ENCODE data around the gene ITSN1.
"Not testable (repeated sequence)": the region's sequence is repeated elsewhere in the genome, so short reads cannot be mapped to it uniquely, and the experiment has no call there.

The ITSN1 gene

DNA sequence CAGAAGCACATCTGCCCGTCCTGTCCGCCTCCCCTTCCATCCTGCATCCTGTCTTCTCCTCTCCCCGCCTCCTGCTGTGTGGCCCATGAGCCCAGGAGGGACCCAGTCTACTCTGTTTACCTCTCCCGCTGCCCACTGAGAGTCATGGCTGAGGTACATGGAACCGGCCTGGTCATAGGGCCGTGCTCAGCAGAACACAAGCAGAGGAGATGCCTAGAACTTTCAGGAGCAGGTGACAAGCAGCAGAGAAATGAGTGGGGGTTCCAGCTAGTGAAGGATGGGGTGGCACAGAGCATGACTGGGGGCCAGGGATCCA lies 202.5 kb downstream of the ITSN1 start:
- no peak for DNase-seq

DNA sequence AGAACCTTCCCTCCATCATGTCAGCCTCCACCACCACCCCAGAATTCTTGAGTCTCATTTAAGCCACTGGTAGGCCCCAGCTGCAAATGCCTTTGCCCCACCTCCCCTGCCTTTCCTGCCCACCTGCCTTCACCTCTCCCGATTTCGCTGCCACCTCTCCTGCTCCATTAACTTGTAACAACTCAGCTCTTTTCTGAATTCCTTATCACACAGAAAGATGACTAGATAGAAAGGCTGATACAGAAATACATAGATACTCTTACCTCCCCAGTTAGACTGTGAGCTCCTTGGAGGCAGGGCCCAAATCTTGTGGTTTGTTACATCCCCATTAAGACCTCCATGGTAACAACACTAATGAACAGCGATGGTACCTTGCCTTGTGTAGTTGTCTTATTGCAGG lies 203.8 kb downstream of the ITSN1 start:
- DNase-seq = no peak

DNA sequence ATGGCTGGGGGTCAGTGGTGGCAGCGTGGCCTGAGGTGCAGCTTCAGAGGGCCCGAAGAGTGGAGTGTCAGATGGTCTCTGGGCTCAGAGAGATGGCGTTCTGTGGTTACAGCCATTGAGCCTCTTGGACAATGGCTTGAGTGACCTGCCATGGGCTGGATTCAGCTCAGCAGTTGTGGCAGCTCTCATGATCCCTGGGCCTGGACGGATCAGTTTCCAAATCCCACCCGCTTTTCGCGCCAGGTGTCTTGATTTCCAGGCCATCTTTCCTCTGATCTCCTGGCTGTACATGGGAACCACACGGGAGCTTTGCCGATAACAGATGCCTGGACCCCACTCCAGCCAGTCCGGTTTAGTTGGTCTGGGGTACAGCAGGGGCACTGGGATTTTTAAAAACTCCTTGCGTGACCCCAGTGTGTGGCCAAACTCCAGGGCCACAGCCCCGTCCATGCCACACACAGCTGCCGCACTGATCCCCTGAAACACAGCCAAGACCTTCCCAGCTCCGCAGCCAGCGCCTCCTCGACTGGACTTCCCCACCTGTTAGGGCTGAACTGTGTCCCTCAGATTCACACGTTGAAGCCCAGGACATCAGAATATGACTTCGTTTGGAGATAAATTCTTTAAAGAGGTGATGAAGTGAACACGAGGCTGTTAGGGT lies 205.4 kb downstream of the ITSN1 start:
- no peak for DNase-seq

DNA sequence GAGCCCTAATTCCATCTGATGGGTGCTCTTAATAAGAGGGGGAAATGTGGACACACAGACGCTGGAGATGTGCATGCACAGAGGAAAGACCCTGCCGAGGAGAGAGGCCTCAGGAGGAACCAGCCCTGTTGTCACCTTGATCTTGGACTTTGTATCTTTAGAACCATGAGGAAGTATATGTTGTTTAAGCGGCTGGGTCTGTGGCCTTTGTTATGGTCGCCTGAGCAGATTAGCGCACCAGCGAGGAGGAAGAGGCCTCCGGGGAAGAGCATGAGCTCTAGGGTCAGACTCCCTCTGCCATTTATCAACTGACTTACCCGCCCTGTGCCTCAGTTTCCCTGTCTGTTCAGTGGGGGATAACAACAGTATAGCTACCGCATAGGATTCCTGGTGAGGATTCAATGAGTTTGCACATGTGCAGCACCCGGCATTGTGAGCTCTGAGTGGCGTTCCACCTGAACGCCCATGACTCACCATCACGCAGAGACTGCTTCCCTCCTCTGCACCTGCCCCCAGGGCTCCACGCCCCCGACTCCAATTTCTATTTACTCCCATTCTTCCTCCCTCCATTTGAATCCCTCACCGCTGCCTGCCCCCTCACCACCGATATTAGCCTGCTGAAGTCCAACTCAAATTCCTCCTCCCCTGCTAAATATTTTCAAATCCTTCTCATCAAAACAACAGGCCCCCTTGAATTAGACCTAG lies 206.1 kb downstream of the ITSN1 start:
- no peak for DNase-seq

DNA sequence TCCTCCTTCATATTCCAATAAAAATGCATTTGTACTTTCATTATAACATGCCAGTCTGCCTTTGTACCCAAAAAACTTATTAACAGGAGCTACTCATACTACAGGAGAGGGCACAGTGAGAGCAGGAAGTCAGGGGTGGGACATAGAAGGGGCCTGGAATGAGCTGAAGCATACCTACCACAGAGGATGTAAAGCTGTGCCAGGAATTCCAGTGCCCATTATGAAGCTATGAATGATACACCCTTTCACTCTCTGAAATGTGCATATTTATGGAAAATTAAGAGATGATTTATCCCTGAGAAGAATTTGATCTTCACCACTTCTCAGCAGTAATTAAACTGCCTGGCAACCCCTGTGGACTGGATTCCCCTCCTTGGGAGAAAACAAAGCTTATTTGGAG lies 207.5 kb downstream of the ITSN1 start:
- DNase-seq = no peak

DNA sequence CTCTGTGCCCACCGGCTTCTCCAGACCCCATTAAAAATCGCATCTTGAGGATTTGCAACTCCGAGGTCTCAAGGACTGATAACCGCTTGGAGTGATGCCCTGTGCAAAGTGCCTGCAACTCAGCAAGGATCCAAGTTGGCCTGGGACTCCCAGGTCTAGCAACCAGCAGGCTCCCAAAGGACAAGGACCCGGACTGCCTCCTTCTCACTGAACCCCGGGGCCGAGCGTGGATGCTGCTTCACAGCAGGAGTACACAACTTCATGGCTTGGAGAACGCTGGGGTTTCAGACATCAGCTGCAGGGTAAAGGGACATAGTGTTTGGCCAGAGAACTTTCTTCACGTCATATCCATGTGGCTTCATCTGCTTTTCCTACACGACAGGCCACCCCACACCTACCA lies 208.1 kb downstream of the ITSN1 start:
- DNase-seq = no peak

DNA sequence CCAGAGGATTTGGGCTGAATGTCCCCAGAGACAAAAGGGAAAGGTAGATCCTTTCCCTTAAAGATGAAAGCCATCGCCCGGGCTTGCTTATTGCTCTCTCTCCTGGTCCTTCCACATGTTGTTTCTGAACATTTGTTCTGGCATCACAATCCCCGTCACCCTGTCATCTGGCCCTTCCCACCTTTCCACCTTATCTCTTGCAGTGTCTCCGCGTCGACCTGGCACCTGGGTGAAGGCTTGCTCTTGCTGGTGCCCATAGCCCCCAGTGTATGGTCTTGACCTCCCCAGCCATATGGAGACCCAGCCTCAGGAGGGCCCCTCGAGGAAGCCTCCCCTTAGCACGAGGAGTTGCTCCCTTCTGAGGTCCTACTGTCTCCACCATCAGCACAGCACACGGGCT lies 208.7 kb downstream of the ITSN1 start:
- no peak for DNase-seq

DNA sequence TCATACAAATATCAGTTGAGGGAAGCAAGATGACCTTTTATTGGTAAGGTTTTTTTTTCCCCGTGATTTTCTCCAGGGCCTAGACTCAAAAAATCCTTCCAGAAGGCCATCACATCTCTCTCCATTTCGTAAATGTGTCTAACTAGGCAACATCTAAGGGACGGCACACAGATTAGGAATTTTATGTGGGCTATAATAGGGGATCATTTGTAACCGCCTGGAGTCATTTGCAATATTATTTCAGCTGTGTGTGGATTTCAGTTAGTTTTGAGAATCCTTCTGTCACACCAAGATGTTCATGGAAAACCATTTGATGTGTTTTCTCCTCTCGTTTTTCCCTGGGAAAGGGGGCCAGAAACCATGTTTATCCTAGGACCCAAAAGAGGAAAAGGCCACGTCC lies 210.2 kb downstream of the ITSN1 start:
- no peak for DNase-seq

DNA sequence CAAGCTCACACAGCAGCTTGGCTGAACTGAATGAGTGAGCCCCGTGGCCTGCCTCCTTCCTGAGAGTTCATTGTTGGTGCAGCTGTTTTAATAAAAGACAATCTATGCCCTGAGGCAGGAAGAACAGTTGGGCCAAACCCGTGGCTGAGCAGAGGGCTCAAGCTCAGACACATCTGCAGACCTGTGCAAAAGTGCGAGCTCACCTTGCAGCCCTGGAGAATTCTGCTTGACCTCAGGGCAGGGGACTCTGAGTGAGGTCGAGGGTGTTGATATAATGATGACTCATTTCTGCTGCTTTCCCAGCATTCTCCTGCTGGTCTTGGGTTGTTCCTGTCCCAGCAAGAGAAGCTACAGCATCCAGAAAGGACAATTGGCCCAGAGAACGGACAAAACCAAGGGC lies 212.3 kb downstream of the ITSN1 start:
- no peak for DNase-seq

DNA sequence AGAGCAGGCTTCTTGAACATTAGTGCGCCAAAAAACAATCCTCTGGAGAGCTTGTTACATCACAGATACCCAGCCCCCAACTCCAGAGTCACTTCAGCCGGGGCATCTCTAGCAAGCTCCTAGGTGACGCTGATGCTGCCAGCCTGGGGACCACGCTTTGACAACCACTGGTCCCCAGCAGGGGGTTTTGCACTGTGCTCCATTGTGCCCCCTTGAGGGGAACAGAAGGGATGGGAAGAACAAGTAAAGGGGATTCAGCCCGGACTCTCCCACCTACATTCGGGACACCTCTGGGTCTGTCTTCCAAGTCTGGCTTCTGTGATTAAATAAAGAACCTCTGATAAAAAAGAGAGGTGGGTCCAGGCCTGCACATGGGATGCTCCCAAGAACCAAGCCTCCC lies 212.9 kb downstream of the ITSN1 start:
- DNase-seq = peak in 1 of 2 experiments; percentile 18

DNA sequence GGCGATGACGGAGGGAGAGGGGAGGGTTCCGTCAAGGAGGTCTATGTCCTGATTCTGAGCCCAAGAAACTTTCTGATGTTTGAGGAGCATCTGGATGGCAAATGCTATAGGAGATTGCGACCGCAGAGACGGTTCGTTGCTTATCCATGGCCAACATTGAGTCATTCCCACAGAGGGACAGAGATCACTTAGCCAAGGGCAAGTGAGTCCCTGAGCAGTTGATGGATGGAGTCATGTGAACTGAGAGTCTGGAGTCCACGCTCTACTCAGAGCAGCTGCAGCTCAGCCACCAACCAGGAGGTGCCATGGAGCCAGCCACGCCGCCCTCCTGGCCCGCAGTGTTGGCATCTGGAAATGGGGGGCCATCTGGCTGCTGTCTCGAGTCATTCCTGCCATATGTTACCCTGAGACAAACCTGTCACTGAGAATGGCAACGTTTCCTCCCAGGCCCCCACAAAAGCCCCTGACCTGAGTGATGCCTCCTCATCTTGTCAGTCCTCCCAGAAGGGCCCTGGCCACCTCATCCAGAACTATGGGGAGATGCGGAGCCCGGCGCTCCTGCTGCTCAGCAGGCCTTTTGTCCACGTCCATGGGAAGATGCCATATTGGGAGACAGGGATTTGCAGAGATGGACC lies 214.7 kb downstream of the ITSN1 start:
- DNase-seq = no peak

DNA sequence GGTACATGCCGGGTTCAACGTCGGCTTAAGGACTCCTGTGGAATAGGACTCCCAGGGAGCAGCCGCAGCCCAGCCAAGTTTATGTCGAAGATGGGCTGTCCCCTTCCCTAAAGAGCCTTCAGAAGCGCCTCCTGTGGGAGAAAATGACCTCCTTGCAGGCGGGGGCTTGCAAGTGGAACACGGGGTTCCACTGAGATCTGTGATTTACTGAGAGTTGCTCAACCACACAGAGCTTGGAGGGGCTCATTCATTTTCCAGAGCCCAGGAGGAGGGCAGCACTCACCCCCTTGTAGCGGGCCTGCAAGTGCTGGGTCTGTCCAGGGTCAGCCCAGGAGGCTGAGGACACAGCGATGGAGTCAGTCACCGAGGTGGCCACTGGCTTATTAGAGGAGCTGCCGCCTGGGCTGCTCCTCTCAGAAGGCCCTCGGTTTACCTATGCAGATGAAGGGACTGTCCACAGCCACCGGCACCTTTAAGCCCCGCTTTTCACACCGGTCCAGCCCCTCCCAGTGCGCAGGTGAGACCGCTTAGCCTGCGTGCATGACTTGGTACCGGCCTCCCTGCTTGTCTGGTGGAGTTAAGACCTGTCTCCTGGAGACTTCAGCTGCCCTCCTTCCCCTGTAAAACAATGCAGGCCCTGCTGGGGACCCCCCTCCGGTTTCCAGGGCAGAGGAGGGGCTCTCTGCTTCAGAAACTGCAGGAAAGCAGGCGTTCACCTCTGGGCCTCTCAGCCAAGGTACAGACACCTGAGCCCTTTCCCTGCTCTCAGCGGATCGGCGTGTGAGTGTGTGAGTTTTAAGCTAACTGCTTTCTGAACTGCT lies 215.8 kb downstream of the ITSN1 start:
- DNase-seq = no peak

DNA sequence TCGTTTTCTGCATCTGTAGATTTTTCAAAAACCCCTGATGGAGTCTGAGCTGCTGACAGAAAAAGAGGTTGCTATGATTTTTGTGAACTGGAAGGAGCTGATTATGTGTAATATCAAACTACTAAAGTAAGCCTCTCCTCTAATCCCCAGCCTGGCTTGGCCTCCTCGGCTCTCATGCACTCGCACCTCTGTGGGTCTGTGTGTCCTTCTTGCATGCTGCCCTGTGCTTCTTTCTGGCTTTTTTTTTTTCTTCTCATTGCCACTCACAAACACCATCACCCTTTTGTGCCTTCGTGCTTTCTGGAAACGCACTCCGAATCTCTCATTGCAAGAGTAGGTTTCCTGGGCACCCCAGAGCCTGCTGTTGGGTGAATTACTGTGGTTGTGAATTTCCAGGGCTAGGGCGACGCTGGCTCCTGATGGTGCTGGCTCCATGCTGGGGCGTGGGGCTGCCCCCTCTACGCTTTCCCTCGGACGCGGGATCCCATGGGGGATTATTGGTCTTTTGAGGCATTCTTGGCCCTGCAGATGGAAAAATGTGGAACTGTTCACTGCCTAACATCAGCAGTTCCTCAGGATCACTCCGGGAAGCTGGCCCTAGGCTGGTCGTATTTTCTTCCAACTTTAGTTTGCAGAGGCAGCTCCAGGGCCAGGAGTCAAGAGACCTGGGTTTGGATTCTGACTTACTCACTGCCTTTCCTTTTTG lies 216.5 kb downstream of the ITSN1 start:
- DNase-seq = no peak

DNA sequence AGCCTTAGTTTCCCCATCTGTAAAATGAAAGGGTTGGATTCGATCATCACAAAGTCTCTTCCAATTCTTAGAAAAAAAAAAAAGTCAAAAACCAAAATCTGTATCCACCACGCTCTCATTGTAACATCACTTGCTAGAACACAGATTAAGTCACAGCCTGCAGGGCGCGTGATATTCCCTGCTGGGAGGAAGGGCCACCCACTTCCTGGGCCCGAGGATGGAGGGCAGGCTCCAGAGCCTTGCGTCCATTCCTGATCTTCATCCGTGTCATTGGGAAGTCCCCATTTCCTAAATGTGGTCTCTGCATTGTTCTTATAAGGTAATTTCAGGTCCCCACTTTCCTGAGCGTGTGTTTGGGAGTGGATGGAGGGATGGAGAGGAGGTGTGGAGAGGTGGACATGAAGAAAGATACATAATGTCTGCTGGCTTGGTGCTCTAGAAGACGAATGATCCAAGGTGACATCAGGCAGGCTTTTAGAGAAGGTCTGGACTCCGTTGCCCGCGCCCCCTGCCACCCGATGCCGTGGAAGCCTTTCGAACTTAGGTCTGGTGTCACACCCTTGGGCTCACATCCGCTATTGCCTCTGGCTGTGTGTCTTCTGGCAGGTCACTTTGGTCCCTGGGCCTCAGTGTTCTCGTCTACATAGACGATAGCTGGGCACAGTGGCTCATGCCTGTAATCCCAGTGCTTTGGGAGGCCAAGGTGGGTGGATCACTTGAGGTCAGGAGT lies 217.2 kb downstream of the ITSN1 start:
- DNase-seq = no peak

DNA sequence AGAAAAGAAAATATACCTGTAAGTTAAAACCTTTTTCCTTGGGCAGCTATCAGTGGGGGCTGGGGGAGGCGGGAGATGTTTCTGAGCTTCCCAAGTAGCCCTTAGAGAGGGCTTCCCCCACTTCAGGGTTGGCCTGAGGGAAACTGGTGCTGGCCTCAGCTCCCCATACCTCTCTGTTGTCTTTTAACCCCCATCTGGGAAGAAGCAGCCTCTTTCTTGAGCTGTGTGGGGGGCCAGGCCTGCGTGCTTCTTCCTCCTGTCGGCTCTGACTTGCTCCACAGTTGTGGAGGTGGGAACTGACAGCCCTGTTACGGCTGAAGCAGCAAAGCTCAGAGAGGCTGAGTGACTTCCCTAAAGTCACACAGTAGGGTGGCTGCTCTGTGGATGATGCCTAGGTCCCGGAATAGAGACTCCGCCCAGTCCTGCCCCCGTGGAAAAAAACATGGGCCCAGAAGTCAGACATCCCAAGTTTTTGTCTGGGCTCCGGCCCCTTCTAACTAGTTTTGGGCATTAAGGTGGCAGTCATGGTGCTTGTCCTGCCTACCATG lies 218.1 kb downstream of the ITSN1 start:
- DNase-seq = no peak

DNA sequence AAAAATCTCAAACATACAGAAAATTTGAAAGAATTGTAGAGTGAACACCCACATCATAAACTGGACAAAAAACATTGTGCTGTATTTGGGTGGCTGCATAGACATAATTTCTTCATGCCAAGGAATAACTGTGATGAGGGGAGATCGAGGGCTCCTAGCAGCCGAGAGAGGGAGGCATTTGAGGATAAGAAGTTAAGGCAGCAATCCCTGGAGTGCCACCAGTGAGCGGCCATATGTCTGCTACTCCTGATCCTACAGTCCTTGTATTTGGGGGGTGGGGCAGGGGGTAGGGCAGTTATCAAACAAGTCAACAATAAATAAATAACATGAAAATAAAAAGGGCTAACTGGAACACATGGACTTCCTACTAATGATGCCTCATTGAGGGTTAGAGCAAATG lies 218.8 kb downstream of the ITSN1 start:
- no peak for DNase-seq

DNA sequence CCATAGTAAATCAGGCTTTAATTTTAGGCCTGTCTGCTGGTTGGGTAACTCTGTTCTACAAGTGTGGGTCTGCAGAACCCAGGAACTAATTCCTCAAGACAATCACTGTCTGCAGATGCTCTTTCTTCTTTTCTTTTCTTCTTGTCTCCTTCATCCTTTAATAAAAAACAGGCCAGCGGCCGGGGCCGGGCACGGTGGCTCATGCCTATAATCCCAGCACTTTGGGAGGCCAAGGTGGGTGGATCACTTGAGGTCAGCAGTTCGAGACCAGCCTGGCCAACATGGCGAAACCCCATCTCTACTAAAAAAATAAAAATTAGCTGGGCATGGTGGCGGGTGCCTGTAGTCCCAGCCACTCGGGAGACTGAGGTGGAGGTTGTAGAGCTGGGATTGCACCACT lies 220.9 kb downstream of the ITSN1 start:
- not testable (repeated sequence) for DNase-seq

DNA sequence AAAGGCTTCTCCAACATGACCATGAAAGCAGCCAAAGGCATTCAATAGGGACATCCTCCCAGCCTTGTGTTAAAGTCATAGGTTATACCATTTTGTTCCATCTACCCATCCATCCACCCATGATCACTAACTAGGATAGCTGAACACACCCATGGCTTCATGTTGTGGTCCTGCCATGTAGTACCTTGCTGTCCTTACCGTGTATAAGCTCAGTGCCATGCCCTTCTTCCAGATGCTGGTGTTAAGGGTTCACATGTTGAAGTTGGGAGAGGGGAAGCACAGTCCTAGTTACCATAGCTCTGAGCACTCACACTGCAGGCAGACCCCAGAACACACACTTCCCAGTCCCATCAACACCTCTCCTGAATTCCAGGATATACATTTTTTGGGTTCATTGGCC lies 221.8 kb downstream of the ITSN1 start:
- no peak for DNase-seq

DNA sequence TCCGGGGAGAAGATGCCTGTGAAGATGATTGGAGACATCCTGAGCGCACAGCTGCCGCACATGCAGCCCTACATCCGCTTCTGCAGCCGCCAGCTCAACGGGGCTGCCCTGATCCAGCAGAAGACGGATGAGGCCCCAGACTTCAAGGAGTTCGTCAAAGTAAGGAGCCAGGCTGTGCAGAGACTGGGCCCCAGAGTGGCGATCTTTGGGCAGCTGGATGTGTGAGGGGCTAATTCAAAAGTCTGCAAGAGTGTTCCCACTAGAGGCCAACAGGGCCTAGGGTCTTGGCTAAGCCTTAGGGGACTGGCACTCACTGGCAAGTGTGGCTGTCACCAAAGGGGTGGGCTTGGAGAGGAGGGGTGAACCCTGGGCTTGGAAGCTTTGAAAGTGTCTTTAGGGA lies 222.9 kb downstream of the ITSN1 start:
- DNase-seq = no peak

DNA sequence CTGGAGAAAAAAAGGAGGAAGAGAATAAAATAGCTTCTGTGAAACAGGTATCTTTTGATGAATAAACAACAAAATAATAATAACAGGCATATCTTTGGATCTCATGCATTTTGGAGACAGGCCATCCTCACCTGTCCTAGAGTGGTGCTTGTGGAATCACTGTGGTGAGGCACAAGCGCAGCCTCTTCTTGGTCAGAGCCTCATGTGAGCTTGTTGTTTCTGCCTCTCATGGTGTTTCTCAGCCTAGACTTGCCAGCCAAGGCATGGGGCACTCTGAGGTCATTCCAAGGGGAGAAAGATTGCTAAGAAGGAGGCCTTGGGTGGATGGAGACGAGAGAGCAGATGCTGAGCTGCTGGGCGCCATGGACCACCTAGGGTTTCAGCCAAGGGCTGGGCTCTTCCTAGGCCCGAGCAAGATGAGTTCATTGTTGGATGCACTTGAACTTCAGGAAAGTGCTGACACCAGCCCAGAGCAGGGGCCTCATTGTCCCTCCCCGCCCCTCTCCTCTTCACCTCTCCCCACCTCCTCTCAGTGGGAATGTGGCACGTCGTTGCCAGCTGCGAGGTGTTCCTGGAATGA lies 223.8 kb downstream of the ITSN1 start:
- no peak for DNase-seq

DNA sequence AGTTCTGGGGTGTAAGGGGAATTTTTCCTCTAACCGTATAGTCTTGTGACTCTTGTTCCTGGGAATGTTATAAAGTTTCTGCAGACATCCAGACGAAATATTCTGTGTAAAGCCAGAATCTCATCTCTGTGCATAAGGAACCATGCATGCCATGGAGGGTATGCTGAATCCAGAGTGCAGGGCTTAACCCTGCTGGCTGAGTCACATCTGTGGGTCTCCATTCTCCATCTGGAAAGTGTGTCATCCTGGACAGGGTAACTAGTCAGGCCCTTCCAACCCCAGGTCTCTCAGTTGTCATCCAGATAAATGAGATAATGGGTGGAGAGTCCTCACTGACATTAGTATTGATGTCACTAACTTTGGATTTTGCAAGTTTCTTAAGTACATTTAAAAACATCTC lies 224.5 kb downstream of the ITSN1 start:
- DNase-seq = no peak

DNA sequence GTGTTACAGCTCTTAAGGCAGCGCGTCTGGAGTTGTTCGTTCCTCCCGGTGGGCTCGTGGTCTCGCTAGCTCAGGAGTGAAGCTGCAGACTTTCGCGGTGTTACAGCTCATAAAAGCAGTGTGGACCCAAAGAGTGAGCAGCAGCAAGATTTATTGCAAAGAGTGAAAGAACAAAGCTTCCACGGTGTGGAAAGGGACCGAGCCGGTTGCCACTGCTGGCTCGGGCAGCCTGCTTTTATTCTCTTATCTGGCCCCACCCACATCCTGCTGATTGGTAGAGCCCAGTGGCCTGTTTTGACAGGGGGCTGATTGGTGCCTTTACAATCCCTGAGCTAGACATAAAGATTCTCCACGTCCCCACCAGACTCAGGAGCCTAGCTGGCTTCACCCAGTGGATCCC lies 225.6 kb downstream of the ITSN1 start:
- DNase-seq = not testable (repeated sequence)

Measured in Kasumi-1 (cell line).